GM18909 (cell line): ENCODE data around the gene UBE2D4.
A peak's percentile ranks its signal among the peaks of the same experiment; 100 is the strongest.
"Not testable (repeated sequence)": the region's sequence is repeated elsewhere in the genome, so short reads cannot be mapped to it uniquely, and the experiment has no call there.

Source experiments
- ATAC-seq: cut with Tn5 transposase; IDR thresholded peaks from one replicate; pipeline ENCODE4 v1.9.1; 2021; ENCODE audit warnings: mild to moderate bottlenecking; ENCODE audit not compliant: unreplicated experiment, poor library complexity

The UBE2D4 gene

GRCh38 chr7:43956027-43956426 is 29.8 kb downstream of the UBE2D4 start:
- no peak for ATAC-seq

- no peak for ATAC-seq
Observed at GRCh38 chr7:43960933-43961332, 34.7 kb downstream of the UBE2D4 start.

- ATAC-seq, result not testable (repeated sequence)
Observed at GRCh38 chr7:43966392-43966791, 40.2 kb downstream of the UBE2D4 start.

GRCh38 chr7:43968172-43969040 is 42.2 kb downstream of the UBE2D4 start:
- not testable (repeated sequence) for ATAC-seq

GRCh38 chr7:43969586-43969985 is 43.4 kb downstream of the UBE2D4 start:
- not testable (repeated sequence) for ATAC-seq

- ATAC-seq, result not testable (repeated sequence)
Observed at GRCh38 chr7:43970698-43971097, 44.5 kb downstream of the UBE2D4 start.

GRCh38 chr7:43974033-43974573 is 47.9 kb downstream of the UBE2D4 start:
- ATAC-seq, result not testable (repeated sequence)

- ATAC-seq, result not testable (repeated sequence)
Observed at GRCh38 chr7:43974725-43975482, 48.7 kb downstream of the UBE2D4 start.

- ATAC-seq, result no peak
Observed at GRCh38 chr7:43977525-43977924, 51.3 kb downstream of the UBE2D4 start.

- not testable (repeated sequence) for ATAC-seq
Observed at GRCh38 chr7:43978102-43978501, 51.9 kb downstream of the UBE2D4 start.

- not testable (repeated sequence) for ATAC-seq
Observed at GRCh38 chr7:43982848-43983247, 56.6 kb downstream of the UBE2D4 start.

GRCh38 chr7:43983736-43984135 is 57.5 kb downstream of the UBE2D4 start:
- ATAC-seq, result not testable (repeated sequence)

- ATAC-seq, result peak; percentile 76
Observed at GRCh38 chr7:43985904-43986864, 59.9 kb downstream of the UBE2D4 start.

GRCh38 chr7:43987476-43987875 is 61.2 kb downstream of the UBE2D4 start:
- ATAC-seq, result not testable (repeated sequence)

- not testable (repeated sequence) for ATAC-seq
Observed at GRCh38 chr7:43990011-43990585, 63.9 kb downstream of the UBE2D4 start.

GRCh38 chr7:43990829-43991228 is 64.6 kb downstream of the UBE2D4 start:
- ATAC-seq, result not testable (repeated sequence)

GRCh38 chr7:43992896-43993295 is 66.7 kb downstream of the UBE2D4 start:
- ATAC-seq, result peak; percentile 91

GRCh38 chr7:43994681-43995080 is 68.4 kb downstream of the UBE2D4 start:
- not testable (repeated sequence) for ATAC-seq

GRCh38 chr7:43997532-43997931 is 71.3 kb downstream of the UBE2D4 start, which contains the start of gene SPDYE1:
Gene SPDYE1 (plus strand): TSS chr7:43997897. CDS start chr7:43999950, 2,053 bp downstream.
- not testable (repeated sequence) for ATAC-seq
